HepG2 (cell line): ENCODE results near the gene GPC3.
"Not testable (repeated sequence)": the region's sequence is repeated elsewhere in the genome, so short reads cannot be mapped to it uniquely, and the experiment has no call there.

ENCODE experiments used
- RBM22 ChIP-seq: fragments of 200-400 bp; formaldehyde crosslinking; optimal IDR thresholded peaks from 2 replicates; pipeline ENCODE3; 2017; ENCODE audit warnings: mild to moderate bottlenecking, low read length, moderate library complexity
- SMYD3 ChIP-seq: sonication (generic); formaldehyde crosslinking; IDR thresholded peaks from 2 replicates; pipeline ENCODE4 v1.8.1; 2023; ENCODE audit warnings: mild to moderate bottlenecking, missing genetic modification reagents
- TF ChIP-seq, protein P1 (sequence below), 2 experiments: IDR thresholded peaks; 2 replicates each; pipeline ENCODE4 v1.6.1; 2011 to 2012; ENCODE audit warnings: low read length in 2 of 2, borderline replicate concordance in 1 of 2, low read depth in 1 of 2, mild to moderate bottlenecking in 1 of 2, moderate library complexity in 1 of 2
- TF ChIP-seq, protein P2 (sequence below): sonication (generic); formaldehyde crosslinking; IDR thresholded peaks from 2 replicates; pipeline ENCODE4 v1.4.0; 2020; ENCODE audit warnings: mild to moderate bottlenecking, missing genetic modification reagents
- TF ChIP-seq, protein P3 (sequence below): sonication (generic); formaldehyde crosslinking; IDR thresholded peaks from 2 replicates; pipeline ENCODE4 v1.5.0; 2020; ENCODE audit warnings: mild to moderate bottlenecking, missing genetic modification reagents, moderate library complexity

DNA sequence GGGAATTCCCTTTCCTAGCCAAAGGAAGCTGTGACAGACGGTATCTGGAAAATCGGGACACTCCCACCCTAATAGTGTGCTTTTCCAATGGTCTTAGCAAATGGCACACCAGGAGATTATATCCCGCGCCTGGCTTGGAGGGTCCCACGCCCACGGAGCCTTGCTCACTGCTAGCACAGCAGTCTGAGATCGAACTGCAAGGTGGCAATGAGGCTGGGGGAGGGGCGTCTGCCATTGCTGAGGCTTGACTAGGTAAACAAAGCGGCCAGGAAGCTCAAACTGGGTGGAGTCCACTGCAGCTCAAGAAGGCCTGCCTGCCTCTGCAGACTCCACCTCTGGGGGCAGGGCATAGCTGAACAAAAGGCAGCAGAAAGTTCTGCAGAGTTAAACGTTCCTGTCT is 364.0 kb downstream of the GPC3 start:
- TF ChIP-seq SMYD3 (CRISPR knock-in tag); RBM22: not testable (repeated sequence)
- TF ChIP-seq, protein P1, sequence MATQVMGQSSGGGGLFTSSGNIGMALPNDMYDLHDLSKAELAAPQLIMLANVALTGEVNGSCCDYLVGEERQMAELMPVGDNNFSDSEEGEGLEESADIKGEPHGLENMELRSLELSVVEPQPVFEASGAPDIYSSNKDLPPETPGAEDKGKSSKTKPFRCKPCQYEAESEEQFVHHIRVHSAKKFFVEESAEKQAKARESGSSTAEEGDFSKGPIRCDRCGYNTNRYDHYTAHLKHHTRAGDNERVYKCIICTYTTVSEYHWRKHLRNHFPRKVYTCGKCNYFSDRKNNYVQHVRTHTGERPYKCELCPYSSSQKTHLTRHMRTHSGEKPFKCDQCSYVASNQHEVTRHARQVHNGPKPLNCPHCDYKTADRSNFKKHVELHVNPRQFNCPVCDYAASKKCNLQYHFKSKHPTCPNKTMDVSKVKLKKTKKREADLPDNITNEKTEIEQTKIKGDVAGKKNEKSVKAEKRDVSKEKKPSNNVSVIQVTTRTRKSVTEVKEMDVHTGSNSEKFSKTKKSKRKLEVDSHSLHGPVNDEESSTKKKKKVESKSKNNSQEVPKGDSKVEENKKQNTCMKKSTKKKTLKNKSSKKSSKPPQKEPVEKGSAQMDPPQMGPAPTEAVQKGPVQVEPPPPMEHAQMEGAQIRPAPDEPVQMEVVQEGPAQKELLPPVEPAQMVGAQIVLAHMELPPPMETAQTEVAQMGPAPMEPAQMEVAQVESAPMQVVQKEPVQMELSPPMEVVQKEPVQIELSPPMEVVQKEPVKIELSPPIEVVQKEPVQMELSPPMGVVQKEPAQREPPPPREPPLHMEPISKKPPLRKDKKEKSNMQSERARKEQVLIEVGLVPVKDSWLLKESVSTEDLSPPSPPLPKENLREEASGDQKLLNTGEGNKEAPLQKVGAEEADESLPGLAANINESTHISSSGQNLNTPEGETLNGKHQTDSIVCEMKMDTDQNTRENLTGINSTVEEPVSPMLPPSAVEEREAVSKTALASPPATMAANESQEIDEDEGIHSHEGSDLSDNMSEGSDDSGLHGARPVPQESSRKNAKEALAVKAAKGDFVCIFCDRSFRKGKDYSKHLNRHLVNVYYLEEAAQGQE (IDR thresholded peaks at IDR 0.05; ENCODE audit: borderline replicate concordance in 1 of 2, low read depth in 1 of 2, low read length in 2 of 2) = not testable (repeated sequence)
- TF ChIP-seq, protein P2, sequence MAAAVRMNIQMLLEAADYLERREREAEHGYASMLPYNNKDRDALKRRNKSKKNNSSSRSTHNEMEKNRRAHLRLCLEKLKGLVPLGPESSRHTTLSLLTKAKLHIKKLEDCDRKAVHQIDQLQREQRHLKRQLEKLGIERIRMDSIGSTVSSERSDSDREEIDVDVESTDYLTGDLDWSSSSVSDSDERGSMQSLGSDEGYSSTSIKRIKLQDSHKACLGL (CRISPR knock-in tag) = not testable (repeated sequence)
- TF ChIP-seq, protein P3, sequence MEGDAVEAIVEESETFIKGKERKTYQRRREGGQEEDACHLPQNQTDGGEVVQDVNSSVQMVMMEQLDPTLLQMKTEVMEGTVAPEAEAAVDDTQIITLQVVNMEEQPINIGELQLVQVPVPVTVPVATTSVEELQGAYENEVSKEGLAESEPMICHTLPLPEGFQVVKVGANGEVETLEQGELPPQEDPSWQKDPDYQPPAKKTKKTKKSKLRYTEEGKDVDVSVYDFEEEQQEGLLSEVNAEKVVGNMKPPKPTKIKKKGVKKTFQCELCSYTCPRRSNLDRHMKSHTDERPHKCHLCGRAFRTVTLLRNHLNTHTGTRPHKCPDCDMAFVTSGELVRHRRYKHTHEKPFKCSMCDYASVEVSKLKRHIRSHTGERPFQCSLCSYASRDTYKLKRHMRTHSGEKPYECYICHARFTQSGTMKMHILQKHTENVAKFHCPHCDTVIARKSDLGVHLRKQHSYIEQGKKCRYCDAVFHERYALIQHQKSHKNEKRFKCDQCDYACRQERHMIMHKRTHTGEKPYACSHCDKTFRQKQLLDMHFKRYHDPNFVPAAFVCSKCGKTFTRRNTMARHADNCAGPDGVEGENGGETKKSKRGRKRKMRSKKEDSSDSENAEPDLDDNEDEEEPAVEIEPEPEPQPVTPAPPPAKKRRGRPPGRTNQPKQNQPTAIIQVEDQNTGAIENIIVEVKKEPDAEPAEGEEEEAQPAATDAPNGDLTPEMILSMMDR (CRISPR knock-in tag) = not testable (repeated sequence)
